Measurements from ENCODE around the gene ADAMTS4.

- TF ChIP-seq POLR2A (IDR thresholded peaks at IDR 0.05) (peak in 1 of 4 donors; percentile 21), POLR2AphosphoS5 (IDR thresholded peaks at IDR 0.05) (peak; percentile 46 to 87 (median 70)), CTCF (IDR thresholded peaks at IDR 0.05) (peak in 3 of 7 experiments; percentile 9 to 16 (median 12)), EP300 (IDR thresholded peaks at IDR 0.05) (no peak)
These were observed 39.6 kb downstream of the ADAMTS4 start, which contains the start of gene USP21 for GRCh38 chr1:161159087-161159912.
